Measurements from ENCODE around the gene NME1.

- no peak for TF ChIP-seq FOXM1 (IDR thresholded peaks at IDR 0.05; ENCODE audit: low read depth)
- no peak for TF ChIP-seq CTCF (IDR thresholded peaks at IDR 0.05)
- no peak; the same call in 1 of the 2 replicates for TF ChIP-seq SMC3 (IDR thresholded peaks at IDR 0.05; ENCODE audit: low read depth, low read length)
- TF ChIP-seq EP300 (IDR thresholded peaks at IDR 0.05; ENCODE audit: borderline replicate concordance in 1 of 2, low read depth in 1 of 2, low read length in 1 of 2): no peak
- peak; percentile 13; the same call in 1 of the 2 replicates for TF ChIP-seq RAD21 (IDR thresholded peaks at IDR 0.05; ENCODE audit: low read length)
- no peak for TF ChIP-seq NFIC (IDR thresholded peaks at IDR 0.05; ENCODE audit: borderline replicate concordance)
These were observed 33.0 kb upstream of the NME1 start for GRCh38 chr17:51120357-51120738.

Measured in SK-N-SH (cell line).